Putamen (tissue), 1 donor: ENCODE results near the gene RAD18.
A peak's percentile ranks its signal among the peaks of the same experiment; 100 is the strongest.

ENCODE experiments used
- DNase-seq: peaks from one replicate; pipeline ENCODE4 v3.0.0-alpha.2; 2016; ENCODE audit warnings: low spot score

RAD18 gene

GRCh38 chr3:8963137-8963853, at the start of gene RAD18:
TSS of gene RAD18 (minus strand) at chr3:8963472. CDS start at chr3:8963385, 87 bp downstream.
- DNase-seq, result peak; percentile 87

GRCh38 chr3:9012521-9012920, 49.2 kb upstream of the RAD18 start:
- no peak for DNase-seq

- DNase-seq, result no peak
Observed at GRCh38 chr3:9009976-9010545, 46.8 kb upstream of the RAD18 start.

- DNase-seq, result no peak
Observed at GRCh38 chr3:9008550-9009255, 45.4 kb upstream of the RAD18 start.

- DNase-seq, result no peak
Observed at GRCh38 chr3:9007928-9008327, 44.7 kb upstream of the RAD18 start.

GRCh38 chr3:9007213-9007612, 43.9 kb upstream of the RAD18 start:
- DNase-seq, result no peak

GRCh38 chr3:9000041-9000440, 36.8 kb upstream of the RAD18 start:
- DNase-seq, result no peak

- DNase-seq, result no peak
Observed at GRCh38 chr3:8997151-8997550, 33.9 kb upstream of the RAD18 start.

GRCh38 chr3:8996681-8997121, 33.4 kb upstream of the RAD18 start:
- peak; percentile 51 for DNase-seq

GRCh38 chr3:8996216-8996615, 32.9 kb upstream of the RAD18 start:
- no peak for DNase-seq

GRCh38 chr3:8994226-8994625, 31.0 kb upstream of the RAD18 start:
- DNase-seq, result no peak

- no peak for DNase-seq
Observed at GRCh38 chr3:8993331-8993730, 30.1 kb upstream of the RAD18 start.

- no peak for DNase-seq
Observed at GRCh38 chr3:8992854-8993253, 29.6 kb upstream of the RAD18 start.

GRCh38 chr3:8992199-8992598, 28.9 kb upstream of the RAD18 start:
- DNase-seq, result no peak

GRCh38 chr3:8990266-8991215, 27.3 kb upstream of the RAD18 start:
- no peak for DNase-seq

- no peak for DNase-seq
Observed at GRCh38 chr3:8988791-8989558, 25.7 kb upstream of the RAD18 start.

- no peak for DNase-seq
Observed at GRCh38 chr3:8988384-8988655, 25.0 kb upstream of the RAD18 start.

- DNase-seq, result peak; percentile 48
Observed at GRCh38 chr3:8987645-8988383, 24.5 kb upstream of the RAD18 start.

GRCh38 chr3:8987226-8987625, 24.0 kb upstream of the RAD18 start:
- no peak for DNase-seq

- DNase-seq, result no peak
Observed at GRCh38 chr3:8986741-8987140, 23.5 kb upstream of the RAD18 start.

GRCh38 chr3:8985876-8986275, 22.6 kb upstream of the RAD18 start:
- no peak for DNase-seq
